Ishikawa (cell line): ENCODE data around the gene PLEKHA5.
A peak's percentile ranks its signal among the peaks of the same experiment; 100 is the strongest.

ENCODE experiments used
- CEBPB ChIP-seq: IDR thresholded peaks from 2 replicates; pipeline ENCODE4 v1.6.1; 2012
- CREB1 ChIP-seq: IDR thresholded peaks from 2 replicates; pipeline ENCODE4 v1.6.1; 2012; ENCODE audit warnings: low read depth
- EGR1 ChIP-seq: IDR thresholded peaks from 2 replicates; pipeline ENCODE4 v1.6.1; 2012
- EP300 ChIP-seq: IDR thresholded peaks from 2 replicates; pipeline ENCODE4 v1.6.1; 2012; ENCODE audit warnings: borderline replicate concordance
- FOXM1 ChIP-seq: IDR thresholded peaks from 2 replicates; pipeline ENCODE4 v1.6.1; 2012; ENCODE audit warnings: low read depth, borderline replicate concordance
- MAX ChIP-seq: IDR thresholded peaks from 2 replicates; pipeline ENCODE4 v1.6.1; 2012
- NFIC ChIP-seq: IDR thresholded peaks from 2 replicates; pipeline ENCODE4 v1.6.1; 2012
- RAD21 ChIP-seq: IDR thresholded peaks from 2 replicates; pipeline ENCODE4 v1.6.1; 2012; ENCODE audit warnings: low read depth
- TAF1 ChIP-seq: IDR thresholded peaks from 2 replicates; pipeline ENCODE4 v1.6.1; 2012; ENCODE audit warnings: low read depth, mild to moderate bottlenecking
- TCF12 ChIP-seq: IDR thresholded peaks from 2 replicates; pipeline ENCODE4 v1.6.1; 2012; ENCODE audit warnings: low read depth
- TEAD4 ChIP-seq: IDR thresholded peaks from 2 replicates; pipeline ENCODE4 v1.6.1; 2012
- YY1 ChIP-seq: IDR thresholded peaks from 2 replicates; pipeline ENCODE4 v1.6.1; 2012; ENCODE audit warnings: low read depth
- ZBTB7A ChIP-seq: IDR thresholded peaks from 2 replicates; pipeline ENCODE4 v1.6.1; 2012; ENCODE audit warnings: low read depth
- TF ChIP-seq, protein P1 (sequence below): IDR thresholded peaks from 2 replicates; pipeline ENCODE4 v1.6.1; 2012
- TF ChIP-seq, protein P2 (sequence below): IDR thresholded peaks from 2 replicates; pipeline ENCODE4 v1.6.1; 2012; ENCODE audit warnings: low read depth, mild to moderate bottlenecking

The PLEKHA5 gene, protein sequence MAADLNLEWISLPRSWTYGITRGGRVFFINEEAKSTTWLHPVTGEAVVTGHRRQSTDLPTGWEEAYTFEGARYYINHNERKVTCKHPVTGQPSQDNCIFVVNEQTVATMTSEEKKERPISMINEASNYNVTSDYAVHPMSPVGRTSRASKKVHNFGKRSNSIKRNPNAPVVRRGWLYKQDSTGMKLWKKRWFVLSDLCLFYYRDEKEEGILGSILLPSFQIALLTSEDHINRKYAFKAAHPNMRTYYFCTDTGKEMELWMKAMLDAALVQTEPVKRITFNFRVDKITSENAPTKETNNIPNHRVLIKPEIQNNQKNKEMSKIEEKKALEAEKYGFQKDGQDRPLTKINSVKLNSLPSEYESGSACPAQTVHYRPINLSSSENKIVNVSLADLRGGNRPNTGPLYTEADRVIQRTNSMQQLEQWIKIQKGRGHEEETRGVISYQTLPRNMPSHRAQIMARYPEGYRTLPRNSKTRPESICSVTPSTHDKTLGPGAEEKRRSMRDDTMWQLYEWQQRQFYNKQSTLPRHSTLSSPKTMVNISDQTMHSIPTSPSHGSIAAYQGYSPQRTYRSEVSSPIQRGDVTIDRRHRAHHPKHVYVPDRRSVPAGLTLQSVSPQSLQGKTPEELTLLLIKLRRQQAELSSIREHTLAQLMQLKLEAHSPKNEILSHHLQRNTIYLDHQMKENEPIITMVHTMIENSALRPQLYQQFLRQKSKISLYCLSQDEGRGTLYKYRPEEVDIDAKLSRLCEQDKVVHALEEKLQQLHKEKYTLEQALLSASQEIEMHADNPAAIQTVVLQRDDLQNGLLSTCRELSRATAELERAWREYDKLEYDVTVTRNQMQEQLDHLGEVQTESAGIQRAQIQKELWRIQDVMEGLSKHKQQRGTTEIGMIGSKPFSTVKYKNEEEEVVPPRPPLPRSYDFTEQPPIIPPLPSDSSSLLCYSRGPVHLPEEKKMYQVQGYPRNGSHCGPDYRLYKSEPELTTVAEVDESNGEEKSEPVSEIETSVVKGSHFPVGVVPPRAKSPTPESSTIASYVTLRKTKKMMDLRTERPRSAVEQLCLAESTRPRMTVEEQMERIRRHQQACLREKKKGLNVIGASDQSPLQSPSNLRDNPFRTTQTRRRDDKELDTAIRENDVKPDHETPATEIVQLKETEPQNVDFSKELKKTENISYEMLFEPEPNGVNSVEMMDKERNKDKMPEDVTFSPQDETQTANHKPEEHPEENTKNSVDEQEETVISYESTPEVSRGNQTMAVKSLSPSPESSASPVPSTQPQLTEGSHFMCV

GRCh38 chr12:19129486-19130223, at the start of gene PLEKHA5:
Gene PLEKHA5 (plus strand): TSS chr12:19129733. CDS start chr12:19129800, 67 bp downstream.
- TF ChIP-seq TCF12 (no peak), EGR1 (0 out of 2 replicates have a peak, but pooled peaks have one; percentile 14), NFIC (no peak), RAD21 (peak; percentile 15; the same call in 1 of the 2 replicates), CEBPB (no peak), ZBTB7A (no peak), TAF1 (peak; percentile 64; the same call in 1 of the 2 replicates), YY1 (peak; percentile 78), MAX (peak; percentile 32; the same call in 1 of the 2 replicates)
- TF ChIP-seq, protein P1, sequence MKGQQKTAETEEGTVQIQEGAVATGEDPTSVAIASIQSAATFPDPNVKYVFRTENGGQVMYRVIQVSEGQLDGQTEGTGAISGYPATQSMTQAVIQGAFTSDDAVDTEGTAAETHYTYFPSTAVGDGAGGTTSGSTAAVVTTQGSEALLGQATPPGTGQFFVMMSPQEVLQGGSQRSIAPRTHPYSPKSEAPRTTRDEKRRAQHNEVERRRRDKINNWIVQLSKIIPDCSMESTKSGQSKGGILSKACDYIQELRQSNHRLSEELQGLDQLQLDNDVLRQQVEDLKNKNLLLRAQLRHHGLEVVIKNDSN: no peak

DNA sequence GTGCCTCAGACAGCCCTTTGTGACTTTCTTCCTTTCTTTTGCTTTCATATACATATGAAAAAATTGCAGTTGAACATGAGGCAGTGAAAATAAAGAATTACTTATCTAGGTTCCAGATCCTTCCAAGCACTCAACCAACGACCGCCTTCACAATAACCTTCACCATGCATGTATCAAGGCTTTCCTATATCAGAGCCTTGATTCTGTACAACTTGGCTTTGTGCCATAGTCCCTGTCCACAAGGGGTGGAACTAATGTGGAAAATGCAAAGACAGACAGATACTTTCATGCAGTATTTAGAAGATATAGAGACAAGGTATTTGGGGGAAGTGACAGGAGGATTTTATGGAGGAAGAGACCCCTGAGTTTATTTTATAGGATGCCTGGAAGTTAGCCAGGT, 48.6 kb upstream of the PLEKHA5 start:
- TF ChIP-seq YY1: no peak
- TF ChIP-seq TEAD4: no peak
- TF ChIP-seq, protein P1: no peak
- TF ChIP-seq ZBTB7A: no peak
- no peak for TF ChIP-seq TAF1
- no peak for TF ChIP-seq TCF12

DNA sequence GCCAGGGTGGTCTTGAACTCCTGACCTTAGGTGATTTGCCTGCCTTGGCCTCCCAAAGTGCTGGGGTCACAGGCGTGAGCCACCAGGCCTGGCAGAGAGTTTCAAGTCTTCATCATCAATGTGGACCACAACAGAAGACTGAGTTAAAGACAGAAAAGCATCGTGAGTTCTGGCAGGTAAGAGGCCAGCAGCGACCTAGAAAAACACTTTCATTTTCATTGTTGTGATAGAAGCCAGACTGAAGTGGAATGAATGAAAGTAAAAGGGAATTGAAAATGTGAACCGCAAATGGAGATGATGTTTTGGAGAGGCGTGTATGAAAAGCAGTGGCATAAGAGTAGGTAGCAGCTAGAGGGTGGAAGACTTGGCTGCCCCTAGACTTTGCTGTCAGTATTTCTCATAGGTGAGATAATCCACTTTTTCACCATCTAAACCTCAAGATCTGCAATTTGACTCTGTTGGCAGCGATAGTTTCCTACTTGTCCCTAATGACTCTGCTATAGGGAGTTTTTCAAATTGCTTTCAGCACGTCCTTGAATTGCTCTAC, 47.1 kb upstream of the PLEKHA5 start:
- TF ChIP-seq, protein P1: no peak
- TF ChIP-seq FOXM1: no peak
- no peak for TF ChIP-seq NFIC
- TF ChIP-seq RAD21: no peak
- TF ChIP-seq ZBTB7A: no peak
- no peak for TF ChIP-seq MAX
- no peak for TF ChIP-seq EGR1
- TF ChIP-seq TAF1: no peak
- no peak for TF ChIP-seq TEAD4
- TF ChIP-seq, protein P2, sequence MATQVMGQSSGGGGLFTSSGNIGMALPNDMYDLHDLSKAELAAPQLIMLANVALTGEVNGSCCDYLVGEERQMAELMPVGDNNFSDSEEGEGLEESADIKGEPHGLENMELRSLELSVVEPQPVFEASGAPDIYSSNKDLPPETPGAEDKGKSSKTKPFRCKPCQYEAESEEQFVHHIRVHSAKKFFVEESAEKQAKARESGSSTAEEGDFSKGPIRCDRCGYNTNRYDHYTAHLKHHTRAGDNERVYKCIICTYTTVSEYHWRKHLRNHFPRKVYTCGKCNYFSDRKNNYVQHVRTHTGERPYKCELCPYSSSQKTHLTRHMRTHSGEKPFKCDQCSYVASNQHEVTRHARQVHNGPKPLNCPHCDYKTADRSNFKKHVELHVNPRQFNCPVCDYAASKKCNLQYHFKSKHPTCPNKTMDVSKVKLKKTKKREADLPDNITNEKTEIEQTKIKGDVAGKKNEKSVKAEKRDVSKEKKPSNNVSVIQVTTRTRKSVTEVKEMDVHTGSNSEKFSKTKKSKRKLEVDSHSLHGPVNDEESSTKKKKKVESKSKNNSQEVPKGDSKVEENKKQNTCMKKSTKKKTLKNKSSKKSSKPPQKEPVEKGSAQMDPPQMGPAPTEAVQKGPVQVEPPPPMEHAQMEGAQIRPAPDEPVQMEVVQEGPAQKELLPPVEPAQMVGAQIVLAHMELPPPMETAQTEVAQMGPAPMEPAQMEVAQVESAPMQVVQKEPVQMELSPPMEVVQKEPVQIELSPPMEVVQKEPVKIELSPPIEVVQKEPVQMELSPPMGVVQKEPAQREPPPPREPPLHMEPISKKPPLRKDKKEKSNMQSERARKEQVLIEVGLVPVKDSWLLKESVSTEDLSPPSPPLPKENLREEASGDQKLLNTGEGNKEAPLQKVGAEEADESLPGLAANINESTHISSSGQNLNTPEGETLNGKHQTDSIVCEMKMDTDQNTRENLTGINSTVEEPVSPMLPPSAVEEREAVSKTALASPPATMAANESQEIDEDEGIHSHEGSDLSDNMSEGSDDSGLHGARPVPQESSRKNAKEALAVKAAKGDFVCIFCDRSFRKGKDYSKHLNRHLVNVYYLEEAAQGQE: no peak
- TF ChIP-seq EP300: no peak
- no peak for TF ChIP-seq TCF12
- TF ChIP-seq YY1: no peak
- TF ChIP-seq CREB1: no peak

DNA sequence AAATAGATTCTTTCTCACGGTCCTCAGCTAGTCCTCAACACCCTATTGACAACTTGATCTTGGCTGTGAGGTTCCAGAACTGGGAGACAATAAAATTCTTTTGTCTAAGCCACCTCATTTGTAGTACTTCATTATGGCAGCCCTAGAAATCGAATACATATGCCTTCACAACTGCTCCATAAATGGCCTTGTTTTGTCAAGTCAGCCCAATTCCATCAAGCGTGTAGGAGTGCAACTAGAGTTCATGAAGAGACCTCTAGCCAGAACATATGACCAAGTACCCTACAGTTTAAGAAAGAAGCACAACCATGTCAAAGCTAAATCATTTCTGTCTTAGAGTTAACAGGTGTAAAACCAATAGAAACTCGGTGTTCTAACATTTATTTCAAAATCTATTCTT, 45.0 kb upstream of the PLEKHA5 start:
- TF ChIP-seq FOXM1 (no peak), EGR1 (no peak), TCF12 (no peak), EP300 (no peak), MAX (no peak), CREB1 (no peak), TAF1 (no peak), YY1 (no peak), RAD21 (no peak), CEBPB (no peak), TEAD4 (no peak), ZBTB7A (no peak), NFIC (no peak)
- TF ChIP-seq, protein P2: no peak
- TF ChIP-seq, protein P1: no peak
